Nephron (organoid): Measurements from ENCODE around the gene CABLES1.

ENCODE experiments used
- H3K27ac Mint-ChIP-seq, 3 experiments: 2 replicates each; pipeline ENCODE4 v1.8.0; 2020; ENCODE audit warnings: mixed read lengths in 3 of 3, mild to moderate bottlenecking in 2 of 3, moderate library complexity in 1 of 3
- H3K27me3 Mint-ChIP-seq: 2 replicates; pipeline ENCODE4 v1.8.0; 2021; ENCODE audit warnings: low read depth, mild to moderate bottlenecking, moderate library complexity, mixed read lengths
- H3K36me3 Mint-ChIP-seq: 2 replicates; pipeline ENCODE4 v1.8.0; 2020; ENCODE audit warnings: low read depth, mixed read lengths
- H3K4me1 Mint-ChIP-seq: 2 replicates; pipeline ENCODE4 v1.8.0; 2020; ENCODE audit warnings: mixed read lengths
- H3K4me3 Mint-ChIP-seq, 3 experiments: 2 replicates each; pipeline ENCODE4 v1.8.0; 2020; ENCODE audit warnings: mild to moderate bottlenecking in 3 of 3, mixed read lengths in 3 of 3, moderate library complexity in 2 of 3
- H3K9me3 Mint-ChIP-seq: 2 replicates; pipeline ENCODE4 v1.8.0; 2020; ENCODE audit warnings: mixed read lengths
- TF ChIP-seq, protein P1 (sequence below), 3 experiments: fragments of 200-600 bp; sonication (generic); IDR thresholded peaks; one replicate each; pipeline ENCODE4 v1.5.0; 2021; ENCODE audit warnings: antibody characterized with exemption in 3 of 3; ENCODE audit not compliant: unreplicated experiment in 3 of 3

Gene CABLES1

DNA sequence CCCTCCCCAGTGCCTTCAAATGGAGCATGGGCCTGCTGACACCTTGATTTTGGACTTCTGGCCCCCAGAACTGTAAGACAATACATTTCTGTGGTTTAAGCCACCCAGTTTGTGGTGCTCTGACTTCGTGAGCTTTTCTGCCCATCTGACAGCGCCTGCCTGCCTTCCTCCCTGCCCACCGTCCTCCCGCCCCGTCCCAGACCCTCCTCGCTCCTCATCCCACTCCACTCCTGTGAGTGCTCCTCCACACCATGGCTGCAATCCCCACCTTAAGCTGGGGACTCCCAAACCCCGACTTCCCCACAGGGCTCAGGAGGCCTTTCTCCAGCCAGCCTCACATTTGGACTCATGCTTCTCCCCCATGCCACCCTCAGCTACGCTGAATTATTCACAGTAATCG is 70.7 kb downstream of the CABLES1 start:
- TF ChIP-seq, protein P1, sequence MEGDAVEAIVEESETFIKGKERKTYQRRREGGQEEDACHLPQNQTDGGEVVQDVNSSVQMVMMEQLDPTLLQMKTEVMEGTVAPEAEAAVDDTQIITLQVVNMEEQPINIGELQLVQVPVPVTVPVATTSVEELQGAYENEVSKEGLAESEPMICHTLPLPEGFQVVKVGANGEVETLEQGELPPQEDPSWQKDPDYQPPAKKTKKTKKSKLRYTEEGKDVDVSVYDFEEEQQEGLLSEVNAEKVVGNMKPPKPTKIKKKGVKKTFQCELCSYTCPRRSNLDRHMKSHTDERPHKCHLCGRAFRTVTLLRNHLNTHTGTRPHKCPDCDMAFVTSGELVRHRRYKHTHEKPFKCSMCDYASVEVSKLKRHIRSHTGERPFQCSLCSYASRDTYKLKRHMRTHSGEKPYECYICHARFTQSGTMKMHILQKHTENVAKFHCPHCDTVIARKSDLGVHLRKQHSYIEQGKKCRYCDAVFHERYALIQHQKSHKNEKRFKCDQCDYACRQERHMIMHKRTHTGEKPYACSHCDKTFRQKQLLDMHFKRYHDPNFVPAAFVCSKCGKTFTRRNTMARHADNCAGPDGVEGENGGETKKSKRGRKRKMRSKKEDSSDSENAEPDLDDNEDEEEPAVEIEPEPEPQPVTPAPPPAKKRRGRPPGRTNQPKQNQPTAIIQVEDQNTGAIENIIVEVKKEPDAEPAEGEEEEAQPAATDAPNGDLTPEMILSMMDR (IDR thresholded peaks at IDR 0.05; ENCODE audit: unreplicated experiment in 3 of 3), result no peak
- H3K27me3 Mint-ChIP-seq, result peaks cover 10% of the 10 kb centered on the region
- H3K36me3 Mint-ChIP-seq, result peaks cover 46% of the 10 kb centered on the region
- no peaks in the 10 kb centered on the region for H3K4me1 Mint-ChIP-seq
- H3K4me3 Mint-ChIP-seq, result no peak overlapping the region
- H3K27ac Mint-ChIP-seq, result no peak overlapping the region
- H3K9me3 Mint-ChIP-seq, result peaks cover 5% of the 10 kb centered on the region

GRCh38 chr18:23207191-23207955 is 72.1 kb downstream of the CABLES1 start:
- H3K4me3 Mint-ChIP-seq, result no peak overlapping the region

GRCh38 chr18:23207994-23208393 is 72.7 kb downstream of the CABLES1 start:
- H3K27me3 Mint-ChIP-seq, result peaks cover 10% of the 10 kb centered on the region
- peaks cover 6% of the 10 kb centered on the region for H3K4me1 Mint-ChIP-seq
- peaks cover 5% of the 10 kb centered on the region for H3K9me3 Mint-ChIP-seq
- no peak overlapping the region for H3K27ac Mint-ChIP-seq
- H3K4me3 Mint-ChIP-seq, result no peak overlapping the region
- TF ChIP-seq, protein P1 (IDR thresholded peaks at IDR 0.05; ENCODE audit: unreplicated experiment in 3 of 3), result no peak
- peaks cover 46% of the 10 kb centered on the region for H3K36me3 Mint-ChIP-seq

More at GRCh38 chr18:23207191-23207955, 72.1 kb downstream of the CABLES1 start:
- Mint-ChIP-seq H3K27me3 (peaks cover 10% of the 10 kb centered on the region), H3K27ac (no peak overlapping the region), H3K9me3 (peaks cover 5% of the 10 kb centered on the region), H3K4me1 (peaks cover under 1% of the 10 kb centered on the region), H3K36me3 (peaks cover 46% of the 10 kb centered on the region)
- TF ChIP-seq, protein P1 (IDR thresholded peaks at IDR 0.05; ENCODE audit: unreplicated experiment in 3 of 3), result no peak

- Mint-ChIP-seq H3K36me3 (peaks cover 48% of the 10 kb centered on the region), H3K4me1 (peaks cover 10% of the 10 kb centered on the region), H3K27ac (no peak overlapping the region), H3K9me3 (peaks cover 5% of the 10 kb centered on the region), H3K27me3 (peaks cover 10% of the 10 kb centered on the region), H3K4me3 (no peak overlapping the region)
- TF ChIP-seq, protein P1 (IDR thresholded peaks at IDR 0.05; ENCODE audit: unreplicated experiment in 3 of 3), result no peak
Measured at GRCh38 chr18:23208600-23208999, 73.3 kb downstream of the CABLES1 start.

GRCh38 chr18:23209031-23209430 is 73.7 kb downstream of the CABLES1 start:
- Mint-ChIP-seq H3K4me3 (no peak overlapping the region), H3K36me3 (peaks cover 52% of the 10 kb centered on the region), H3K4me1 (peaks cover 10% of the 10 kb centered on the region), H3K9me3 (peaks cover 5% of the 10 kb centered on the region), H3K27me3 (peaks cover 10% of the 10 kb centered on the region), H3K27ac (no peak overlapping the region)
- TF ChIP-seq, protein P1 (IDR thresholded peaks at IDR 0.05; ENCODE audit: unreplicated experiment in 3 of 3), result no peak

GRCh38 chr18:23209796-23210195 is 74.5 kb downstream of the CABLES1 start:
- peaks cover 10% of the 10 kb centered on the region for H3K4me1 Mint-ChIP-seq
- no peak overlapping the region for H3K4me3 Mint-ChIP-seq
- H3K27me3 Mint-ChIP-seq, result peaks cover 13% of the 10 kb centered on the region
- H3K27ac Mint-ChIP-seq, result no peak overlapping the region
- H3K9me3 Mint-ChIP-seq, result peaks cover 5% of the 10 kb centered on the region
- H3K36me3 Mint-ChIP-seq, result peaks cover 54% of the 10 kb centered on the region
- TF ChIP-seq, protein P1 (IDR thresholded peaks at IDR 0.05; ENCODE audit: unreplicated experiment in 3 of 3), result no peak
